A549 (cell line): ENCODE measurements around the gene PHKB. TPM values are rescaled to one million over a fixed set of nuclear protein-coding genes. Genes with fewer than 3 reads are reported as not detected.

ENCODE experiments used
- ATAC-seq, 2 experiments: fragments of 200-7000 bp in 1 of 2; fragments of >200 bp in 1 of 2; cut with Nextera tagmentation in 1 of 2; cut with Tn5 transposase in 1 of 2; 3 replicates each; pipeline versions ENCODE4 v1.8.0 to v1.9.1; 2018 to 2020; ENCODE audit warnings: mild to moderate bottlenecking in 1 of 2, moderate library complexity in 1 of 2
- CTCF ChIA-PET: fragments of 300-600 bp; sonication (Branson Sonifier 250); formaldehyde crosslinking; extraction: SDS; loops from one replicate; lab custom pipeline; 2021; ENCODE audit warnings: antibody characterized with exemption, inconsistent platforms; lab: Yijun Ruan, JAX
- POLR2A ChIA-PET: fragments of 350-600 bp; formaldehyde crosslinking; extraction: SDS; loops from one replicate; lab custom pipeline; 2021; ENCODE audit warnings: antibody characterized with exemption, inconsistent platforms; lab: Yijun Ruan, JAX
- DNase-seq, 2 experiments: peaks; one replicate each; pipeline versions ENCODE4 v3.0.0 to v3.0.0-alpha.2; 2011 to 2016; ENCODE audit warnings: low read depth in 1 of 2, low spot score in 1 of 2
- FAIRE-seq: peaks from 2 replicates; lab custom pipeline; 2011; peaks lifted over from hg19 to GRCh38; lab: Jason Lieb, UNC
- H3K27ac ChIP-seq, 2 experiments: fragments of >200 bp; sonication (Bioruptor Twin); formaldehyde crosslinking; 3 replicates each; pipeline ENCODE4 v1.5.1; 2016 to 2017
- H3K4me1 ChIP-seq: fragments of >200 bp; sonication (Bioruptor Twin); formaldehyde crosslinking; 3 replicates; pipeline ENCODE4 v1.6.1; 2016
- H3K4me2 ChIP-seq: fragments of >200 bp; sonication (Bioruptor Twin); formaldehyde crosslinking; 3 replicates; pipeline ENCODE4 v1.6.1; 2016
- H3K4me3 ChIP-seq: fragments of >200 bp; sonication (Bioruptor Twin); formaldehyde crosslinking; 3 replicates; pipeline ENCODE4 v1.5.1; 2016
- H3K9me3 ChIP-seq: fragments of >200 bp; sonication (Bioruptor Twin); formaldehyde crosslinking; 3 replicates; pipeline ENCODE4 v1.6.1; 2016
- BCL3 ChIP-seq: fragments of >200 bp; sonication (Bioruptor Twin); formaldehyde crosslinking; IDR thresholded peaks from 3 replicates; pipeline ENCODE4 v1.6.1; 2016
- CBX2 ChIP-seq: fragments of 200-600 bp; sonication (generic); IDR thresholded peaks from 2 replicates; pipeline ENCODE4 v1.6.1; 2016; ENCODE audit warnings: low read depth, mild to moderate bottlenecking, borderline replicate concordance
- CBX8 ChIP-seq: fragments of 200-600 bp; sonication (generic); IDR thresholded peaks from 2 replicates; pipeline ENCODE4 v1.6.1; 2016
- CHD4 ChIP-seq: fragments of 200-600 bp; sonication (generic); IDR thresholded peaks from 2 replicates; pipeline ENCODE4 v1.6.1; 2016; ENCODE audit warnings: antibody characterized with exemption, mild to moderate bottlenecking, borderline replicate concordance
- CTCF ChIP-seq: fragments of >200 bp; sonication (Bioruptor Twin); formaldehyde crosslinking; IDR thresholded peaks from 3 replicates; pipeline ENCODE4 v1.5.1; 2016
- E2F6 ChIP-seq: IDR thresholded peaks from 2 replicates; pipeline ENCODE4 v1.6.1; 2012; ENCODE audit warnings: low read depth, borderline replicate concordance
- EHF ChIP-seq: fragments of 250-450 bp; sonication (Bioruptor Pico); IDR thresholded peaks from 2 replicates; pipeline ENCODE4 v1.5.0; 2020; ENCODE audit warnings: mild to moderate bottlenecking
- ELK1 ChIP-seq: fragments of 150-350 bp; IDR thresholded peaks from 2 replicates; pipeline ENCODE4 v1.6.1; 2014; ENCODE audit warnings: low read depth, mild to moderate bottlenecking, low read length
- ESRRA ChIP-seq: fragments of 150-350 bp; IDR thresholded peaks from 2 replicates; pipeline ENCODE4 v1.6.1; 2014; ENCODE audit warnings: mild to moderate bottlenecking, low read length, borderline replicate concordance
- FOSB ChIP-seq: fragments of 250-450 bp; sonication (Bioruptor Pico); IDR thresholded peaks from 2 replicates; pipeline ENCODE4 v1.5.0; 2020; ENCODE audit warnings: mild to moderate bottlenecking, moderate library complexity
- FOSL2 ChIP-seq, 2 experiments: fragments of 450-650 bp in 1 of 2; fragments of >200 bp in 1 of 2; sonication (Bioruptor Twin) in 1 of 2; formaldehyde crosslinking; IDR thresholded peaks; 2 replicates each; pipeline versions ENCODE4 v1.5.0 to v1.6.1; 2016 to 2020; ENCODE audit warnings: mild to moderate bottlenecking in 1 of 2, moderate library complexity in 1 of 2
- FOXS1 ChIP-seq: fragments of 250-450 bp; sonication (Bioruptor Pico); IDR thresholded peaks from 2 replicates; pipeline ENCODE4 v1.5.0; 2020; ENCODE audit warnings: mild to moderate bottlenecking, moderate library complexity
- GATA3 ChIP-seq: IDR thresholded peaks from 2 replicates; pipeline ENCODE4 v1.6.1; 2012; ENCODE audit warnings: borderline replicate concordance
- HES2 ChIP-seq: fragments of >200 bp; sonication (Bioruptor Twin); formaldehyde crosslinking; IDR thresholded peaks from 2 replicates; pipeline ENCODE4 v1.6.1; 2016
- JUN ChIP-seq, 2 experiments: fragments of >200 bp; sonication (Bioruptor Twin); formaldehyde crosslinking; IDR thresholded peaks; 2 replicates in 1 of 2; 3 replicates in 1 of 2; pipeline ENCODE4 v1.6.1; 2016 to 2017
- KDM1A ChIP-seq: fragments of 200-600 bp; sonication (generic); IDR thresholded peaks from 2 replicates; pipeline ENCODE4 v1.6.1; 2016; ENCODE audit warnings: low read depth, mild to moderate bottlenecking
- MAZ ChIP-seq: fragments of 150-350 bp; IDR thresholded peaks from 2 replicates; pipeline ENCODE4 v1.6.1; 2014; ENCODE audit warnings: antibody characterized with exemption, low read depth, low read length, borderline replicate concordance
- MYC ChIP-seq: IDR thresholded peaks from 2 replicates; pipeline ENCODE4 v1.6.1; 2012; ENCODE audit warnings: mild to moderate bottlenecking, inconsistent platforms, low read length, improper control_type of control experiment, borderline replicate concordance
- NR3C1 ChIP-seq: fragments of >200 bp; sonication (Bioruptor Twin); formaldehyde crosslinking; IDR thresholded peaks from 3 replicates; pipeline ENCODE4 v1.6.1; 2017
- PBX3 ChIP-seq: IDR thresholded peaks from 2 replicates; pipeline ENCODE4 v1.6.1; 2012
- RCOR1 ChIP-seq: fragments of 150-350 bp; IDR thresholded peaks from 2 replicates; pipeline ENCODE4 v1.6.1; 2014; ENCODE audit warnings: antibody characterized with exemption, low read length, low read depth
- RNF2 ChIP-seq: fragments of 200-600 bp; sonication (generic); IDR thresholded peaks from 2 replicates; pipeline ENCODE4 v1.6.1; 2016; ENCODE audit warnings: low read depth, mild to moderate bottlenecking, antibody characterized with exemption, moderate library complexity, borderline replicate concordance
- SREBF2 ChIP-seq: fragments of 450-650 bp; IDR thresholded peaks from 2 replicates; pipeline ENCODE4 v1.6.1; 2014; ENCODE audit warnings: mild to moderate bottlenecking, moderate library complexity
- ZC3H11A ChIP-seq: fragments of 450-650 bp; IDR thresholded peaks from 2 replicates; pipeline ENCODE4 v1.6.1; 2014; ENCODE audit warnings: antibody characterized with exemption, mild to moderate bottlenecking
- ZFP36 ChIP-seq: fragments of 450-650 bp; IDR thresholded peaks from 2 replicates; pipeline ENCODE4 v1.6.1; 2014; ENCODE audit warnings: borderline replicate concordance; ENCODE audit not compliant: partially characterized antibody
- WGBS: methylation state at CpG from one replicate; pipeline ENCODE4 v1.1.6; 2017; ENCODE audit errors: missing lambda C conversion rate; 5-methylcytosine and 5-hydroxymethylcytosine counted together
- polyA plus RNA-seq, 4 experiments: library from polyadenylated mRNA; depleted of rRNA in 3 of 4; stranded (reverse); fragments of >200 nt; fragmentation: RNase III in 1 of 4; extraction: RNeasy Plus Mini Kit Qiagen cat#74134 plus additional on column Dnase treatment in 1 of 4; gene quantifications; 2 replicates in 3 of 4; 3 replicates in 1 of 4; pipeline ENCODE4 v1.2.3, GENCODE V29; 2011 to 2017

Gene PHKB
- polyA plus RNA-seq, 2 of the 4 experiments (the other 2 are of a cell fraction): 33.2 to 96.8 TPM

- FAIRE-seq: no peak
- ChIA-PET CTCF (no interaction called here), POLR2A (no interaction called here)
- WGBS: 80% methylated on average over 6 of the region's 6 CpGs
- no peak for DNase-seq
- no peak for ATAC-seq
- H3K27ac ChIP-seq: no peak overlapping the region
- H3K9me3 ChIP-seq: no peaks in the 10 kb centered on the region
- H3K4me1 ChIP-seq: peaks cover 13% of the 10 kb centered on the region
- no peak overlapping the region for H3K4me3 ChIP-seq
- TF ChIP-seq KDM1A (no peak), ELK1 (no peak), JUN (IDR thresholded peaks at IDR 0.05) (no peak), EHF (CRISPR knock-in tag) (no peak), BCL3 (no peak), MAZ (no peak), CBX8 (no peak), ESRRA (no peak)
- H3K4me2 ChIP-seq: no peak overlapping the region
Measured at GRCh38 chr16:47481698-47482374, 20.7 kb downstream of the PHKB start.

GRCh38 chr16:47483616-47484015 lies 22.5 kb downstream of the PHKB start:
- Histone ChIP-seq H3K27ac (no peak overlapping the region), H3K9me3 (0 out of 3 replicates have a peak, but pooled peaks cover 1% of the 10 kb centered on the region), H3K4me2 (no peak overlapping the region), H3K4me1 (peaks cover 10% of the 10 kb centered on the region), H3K4me3 (no peak overlapping the region)
- CTCF ChIA-PET: no interaction called here
- POLR2A ChIA-PET: no interaction called here
- FAIRE-seq (no peak), DNase-seq (no peak), ATAC-seq (no peak)
- TF ChIP-seq E2F6 (no peak), ZC3H11A (no peak), CHD4 (no peak), GATA3 (no peak), CBX8 (no peak), SREBF2 (no peak), RCOR1 (no peak), MAZ (no peak)
- WGBS: 87% methylated on average over 2 of the region's 2 CpGs

GRCh38 chr16:47486856-47487255 lies 25.7 kb downstream of the PHKB start:
- ATAC-seq (no peak), DNase-seq (no peak), FAIRE-seq (no peak)
- Histone ChIP-seq H3K9me3 (peaks cover 6% of the 10 kb centered on the region; the same call in 1 of the 3 replicates), H3K4me1 (peaks cover 10% of the 10 kb centered on the region), H3K4me2 (no peak overlapping the region), H3K27ac (no peak overlapping the region), H3K4me3 (no peak overlapping the region)
- CTCF ChIA-PET: no interaction called here
- POLR2A ChIA-PET: interaction anchor here (0.6 kb wide), 1 partner anchor 8 kb away, joined by 3 read pairs; no protein-coding TSS in a partner anchor
- TF ChIP-seq FOXS1 (CRISPR knock-in tag) (no peak), PBX3 (no peak), HES2 (no peak), FOSB (no peak), RNF2 (no peak), ZFP36 (no peak), CBX2 (no peak), ZC3H11A (no peak), ESRRA (no peak), ELK1 (no peak), MYC (no peak), EHF (CRISPR knock-in tag) (no peak), FOSL2 (IDR thresholded peaks at IDR 0.05) (no peak), FOSL2 (CRISPR knock-in tag; IDR thresholded peaks at IDR 0.05) (no peak), CBX8 (no peak), RCOR1 (no peak), NR3C1 (no peak), CTCF (no peak)
